Esophagus squamous epithelium (tissue), 4 donors: ENCODE results near the gene PPM1L.

ENCODE experiments used
- CTCF ChIP-seq, 6 experiments: fragments of 450-650 bp in 4 of 6; fragments of 200-600 bp in 2 of 6; sonication (generic) in 2 of 6; IDR thresholded peaks; one replicate each; pipeline ENCODE4 v1.5.1; 2016 to 2019; ENCODE audit warnings: antibody characterized with exemption in 6 of 6, mild to moderate bottlenecking in 4 of 6, moderate library complexity in 4 of 6
- POLR2A ChIP-seq, 4 donors: fragments of 450-650 bp; IDR thresholded peaks; one replicate each; pipeline ENCODE4 v1.6.1; 2017; ENCODE audit warnings: antibody characterized with exemption in 4 of 4, mild to moderate bottlenecking in 4 of 4, moderate library complexity in 3 of 4

- no peak for TF ChIP-seq POLR2A (IDR thresholded peaks at IDR 0.05)
- no peak for TF ChIP-seq CTCF (IDR thresholded peaks at IDR 0.05)
Measured at GRCh38 chr3:160820022-160820421, 64.0 kb downstream of the PPM1L start.
